Stimulated activated CD4-positive, alpha-beta T cell treated with anti-CD3 and anti-CD28 coated beads, Interleukin-12 subunit alpha, Interleukin-12 subunit beta, amount 100 ng/mL, for 24 hours (primary cell): ENCODE measurements around the gene CNOT9.

ENCODE experiments used
- DNase-seq, 2 experiments: peaks; one replicate each; pipeline ENCODE4 v3.0.0-alpha.2; 2020; ENCODE audit warnings: low read depth in 2 of 2

The CNOT9 gene

DNA sequence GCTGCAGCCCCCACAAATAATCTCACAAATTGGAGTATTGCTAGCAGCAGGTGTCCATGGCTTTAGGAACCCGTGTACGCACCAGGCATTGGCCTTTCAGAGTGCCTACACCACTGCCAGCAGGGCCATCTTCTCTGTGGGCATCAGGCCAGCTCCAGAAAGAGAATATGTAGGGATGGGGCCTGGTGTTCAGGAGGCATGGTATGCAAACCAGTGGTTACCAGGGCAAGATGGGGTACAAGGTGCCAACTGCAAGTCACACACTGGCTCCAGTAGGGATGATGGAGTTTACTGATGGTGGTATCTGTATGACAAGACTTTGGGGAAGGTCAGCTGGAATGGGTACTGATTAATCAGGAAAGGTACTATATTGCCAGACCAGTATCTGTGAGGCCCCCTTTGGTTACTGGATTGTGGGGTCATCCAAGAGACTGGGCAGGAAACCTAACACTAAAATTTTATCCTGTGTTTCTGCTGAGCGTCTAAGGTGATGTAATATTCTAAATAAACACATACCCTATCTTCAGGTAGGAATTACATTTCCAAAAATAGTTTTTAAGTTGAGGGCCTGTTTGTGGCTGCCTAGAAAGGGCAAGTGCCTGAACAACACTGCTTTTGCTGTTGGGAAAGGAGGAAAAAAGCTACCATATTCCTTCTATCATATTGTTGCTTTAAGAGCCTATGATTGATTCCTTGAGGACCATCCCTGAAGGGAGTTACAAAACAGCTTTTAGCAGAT, 9.0 kb downstream of the CNOT9 start:
- DNase-seq = no peak

DNA sequence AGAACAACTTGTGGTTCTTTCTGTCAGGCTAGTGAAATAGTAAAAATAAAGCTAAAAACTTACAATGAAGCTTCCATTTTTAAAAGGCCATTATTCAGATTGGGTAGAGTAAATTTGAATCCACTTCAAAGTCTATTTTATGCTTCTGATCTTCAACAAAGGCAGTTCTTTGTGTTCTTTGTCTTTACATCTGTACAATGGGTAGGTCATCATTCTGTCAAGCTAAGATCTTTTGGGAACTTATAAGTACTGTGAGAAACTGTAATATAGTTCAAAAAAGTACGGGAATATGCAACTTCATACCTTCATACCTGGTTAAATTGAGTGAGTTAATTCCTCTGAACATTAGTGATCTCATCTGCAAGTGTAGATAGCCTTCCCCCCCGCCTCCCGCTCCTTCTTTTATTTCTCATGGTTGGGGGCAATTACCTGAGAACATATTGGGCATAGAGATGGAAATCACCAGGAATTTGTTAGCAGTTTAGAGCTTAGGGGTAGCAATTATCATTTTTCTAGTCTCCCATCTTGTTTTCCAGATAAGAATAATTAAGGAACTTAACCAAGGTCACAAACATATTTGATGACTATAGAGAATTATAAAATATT, 9.7 kb downstream of the CNOT9 start:
- no peak for DNase-seq

DNA sequence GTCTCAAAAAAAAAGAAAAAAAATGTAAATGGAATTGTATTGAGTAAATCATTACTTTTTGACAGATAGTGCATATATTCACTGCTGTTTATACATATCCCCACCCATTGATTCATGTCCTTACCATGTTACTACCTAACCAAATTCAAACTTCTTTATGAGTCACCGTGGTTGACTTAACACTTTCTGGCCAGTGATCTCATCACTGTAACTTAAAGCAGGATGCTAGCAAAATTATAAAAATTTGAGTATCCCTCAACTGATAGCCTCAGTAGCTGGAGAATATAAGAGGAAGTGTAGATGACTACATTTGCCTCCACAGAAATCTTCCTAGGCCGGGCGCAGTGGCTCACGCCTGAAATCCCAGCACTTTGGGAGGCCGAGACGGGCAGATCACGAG, 13.4 kb downstream of the CNOT9 start:
- DNase-seq = no peak

DNA sequence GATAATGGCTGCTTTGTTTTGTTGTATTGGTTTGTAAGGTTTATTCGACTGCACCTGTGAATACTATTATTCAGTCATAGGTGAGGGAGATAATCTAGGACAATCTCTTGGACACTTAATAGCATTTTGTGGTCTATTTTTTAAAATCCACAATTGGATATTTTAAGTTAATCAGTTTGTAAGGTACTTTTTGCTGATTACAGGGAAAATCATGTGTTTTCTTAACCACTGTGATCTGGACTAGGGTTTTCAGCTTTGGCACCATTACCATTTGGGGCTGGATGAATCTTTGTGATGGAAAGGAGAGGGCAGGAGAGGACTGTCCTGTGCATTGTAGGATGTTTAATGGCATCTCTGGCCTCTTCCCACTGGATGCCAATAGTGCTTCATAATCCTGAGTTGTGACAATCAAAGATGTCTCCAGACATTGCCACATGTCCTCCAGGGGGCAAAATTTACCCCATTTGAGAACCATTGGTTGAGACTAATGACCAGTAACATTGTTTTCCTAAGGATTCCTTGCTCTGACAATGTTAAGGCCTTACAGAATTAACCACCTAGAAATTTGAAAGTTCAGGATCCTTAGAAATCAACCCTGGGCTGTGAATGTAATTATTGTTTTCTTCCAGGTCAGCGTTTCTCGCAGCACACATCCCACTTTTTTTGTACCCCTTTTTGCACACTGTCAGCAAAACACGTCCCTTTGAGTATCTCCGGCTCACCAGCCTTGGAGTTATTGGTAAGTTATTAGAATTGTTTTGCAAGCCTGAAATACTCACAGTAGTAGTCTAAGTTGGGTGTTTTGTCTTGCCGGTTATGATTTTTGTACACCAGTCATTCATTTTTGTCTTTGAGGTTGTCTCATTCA, 15.6 kb downstream of the CNOT9 start:
- DNase-seq = no peak

DNA sequence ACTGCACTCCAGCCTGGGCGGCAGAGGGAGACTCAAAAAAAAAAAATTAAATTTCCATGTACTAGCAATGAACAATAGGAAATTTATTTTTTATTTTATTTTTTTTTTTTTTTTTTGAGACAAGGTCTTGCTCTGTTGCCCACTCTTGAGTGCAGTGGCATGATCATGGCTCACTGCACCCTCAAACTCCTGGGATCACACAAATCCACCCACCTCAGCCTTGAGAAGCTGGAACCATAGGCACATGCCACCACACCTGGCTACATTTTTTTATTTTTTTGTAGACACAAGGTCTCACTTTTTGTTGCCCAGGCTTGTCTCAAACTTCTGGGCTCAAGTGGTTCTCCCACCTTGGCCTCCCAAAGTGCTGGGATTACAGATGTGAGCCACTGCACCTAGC, 16.9 kb downstream of the CNOT9 start:
- DNase-seq = no peak

DNA sequence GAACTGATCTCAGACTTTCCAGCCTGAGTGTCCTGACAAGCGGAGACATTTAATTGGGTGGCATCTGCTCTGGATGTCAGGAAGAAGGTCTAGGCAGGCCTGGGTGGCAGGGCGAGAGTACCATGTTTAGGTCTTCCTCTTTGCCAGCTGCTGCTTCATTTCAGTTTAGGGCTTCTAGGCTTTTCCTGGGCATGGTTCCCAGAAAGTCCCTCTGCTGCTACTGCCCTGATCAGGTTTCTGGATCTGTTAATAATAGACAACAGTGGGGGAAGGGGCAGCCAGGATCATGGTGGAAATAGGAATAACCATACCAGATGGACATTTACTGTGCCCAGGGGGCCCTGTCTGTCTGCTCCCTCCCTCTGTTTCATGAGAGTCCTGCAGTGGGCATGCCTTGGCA, 36.8 kb downstream of the CNOT9 start:
- DNase-seq = no peak

DNA sequence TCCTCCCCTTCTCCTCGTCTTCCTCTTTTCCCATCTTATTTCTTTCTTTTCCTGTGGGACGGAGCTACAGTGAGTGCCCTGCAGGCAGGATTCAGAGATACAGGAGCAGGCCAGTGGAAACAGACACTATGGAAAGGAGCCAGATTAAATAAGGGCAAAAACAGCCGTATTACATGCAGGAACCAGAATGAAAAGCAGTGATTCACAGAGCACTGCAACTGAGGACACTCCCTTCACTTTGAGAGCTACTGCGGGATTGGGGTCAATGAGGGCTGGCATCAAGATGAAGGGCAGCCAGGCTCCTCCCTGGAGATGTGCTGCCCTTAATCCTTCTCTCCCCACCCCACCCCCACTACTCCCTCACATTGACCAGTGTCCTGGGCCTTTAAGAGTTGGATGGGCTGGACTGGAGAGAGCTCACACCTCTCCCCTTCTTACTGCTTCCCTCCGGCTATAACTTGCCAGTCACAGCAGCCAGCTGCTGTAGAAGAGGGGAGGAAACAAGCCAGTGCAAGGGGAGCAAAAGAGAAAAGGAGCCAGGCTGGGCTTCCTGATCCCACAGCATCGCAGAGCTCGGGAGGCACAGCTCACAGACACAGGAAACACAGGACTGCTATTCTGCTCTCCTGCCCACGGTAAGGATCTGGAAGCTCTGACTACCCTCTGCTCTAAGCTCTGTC, 38.9 kb downstream of the CNOT9 start, which contains the start of gene PLCD4:
Gene PLCD4 (plus strand): TSS at position 464 of the 680 bp plus-strand sequence. CDS start 7,841 bp downstream, outside the sequence.
- no peak for DNase-seq

DNA sequence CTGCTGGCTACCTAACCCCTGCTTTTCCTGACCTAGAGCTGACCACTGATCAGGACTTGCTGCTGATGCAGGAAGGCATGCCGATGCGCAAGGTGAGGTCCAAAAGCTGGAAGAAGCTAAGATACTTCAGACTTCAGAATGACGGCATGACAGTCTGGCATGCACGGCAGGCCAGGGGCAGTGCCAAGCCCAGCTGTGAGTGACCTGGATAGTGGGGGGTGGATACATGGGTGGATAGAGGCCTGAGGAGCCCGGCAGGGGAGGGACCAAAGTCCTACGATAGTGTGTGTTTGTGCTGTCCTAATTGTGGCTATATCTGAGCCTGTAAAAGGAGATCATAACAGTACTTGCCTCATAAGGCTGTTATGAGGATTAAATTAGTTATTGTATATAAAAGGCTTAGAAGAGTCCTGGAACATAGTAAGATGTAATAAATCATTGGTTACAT, 47.3 kb downstream of the CNOT9 start:
- DNase-seq = no peak

DNA sequence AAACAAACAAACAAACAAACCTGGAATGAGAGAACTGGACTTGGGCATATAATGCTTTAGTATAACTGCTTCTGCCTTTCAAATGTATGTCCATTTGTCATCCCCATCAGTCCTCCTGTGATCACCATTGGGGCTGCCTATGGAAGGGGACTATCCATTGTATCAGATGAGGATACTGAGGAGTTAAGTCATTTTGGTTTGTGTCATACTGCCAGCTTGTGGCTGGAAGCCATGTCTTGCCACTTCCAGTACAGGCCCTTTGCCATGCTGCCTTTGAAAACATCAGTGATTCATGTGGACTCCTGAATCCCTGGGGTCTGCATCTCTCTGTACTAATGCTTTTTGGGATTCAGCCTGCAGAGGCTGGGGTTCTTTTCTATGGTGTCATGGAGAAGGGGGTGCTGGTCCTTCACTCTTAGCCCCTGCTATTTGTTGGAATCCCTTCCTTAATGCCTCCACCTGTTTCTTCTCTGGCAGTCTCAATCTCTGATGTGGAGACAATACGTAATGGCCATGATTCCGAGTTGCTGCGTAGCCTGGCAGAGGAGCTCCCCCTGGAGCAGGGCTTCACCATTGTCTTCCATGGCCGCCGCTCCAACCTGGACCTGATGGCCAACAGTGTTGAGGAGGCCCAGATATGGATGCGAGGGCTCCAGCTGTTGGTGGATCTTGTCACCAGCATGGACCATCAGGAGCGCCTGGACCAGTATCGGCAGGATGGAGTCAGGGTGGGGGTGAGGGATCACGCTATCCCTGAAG, 49.6 kb downstream of the CNOT9 start:
- DNase-seq = no peak

DNA sequence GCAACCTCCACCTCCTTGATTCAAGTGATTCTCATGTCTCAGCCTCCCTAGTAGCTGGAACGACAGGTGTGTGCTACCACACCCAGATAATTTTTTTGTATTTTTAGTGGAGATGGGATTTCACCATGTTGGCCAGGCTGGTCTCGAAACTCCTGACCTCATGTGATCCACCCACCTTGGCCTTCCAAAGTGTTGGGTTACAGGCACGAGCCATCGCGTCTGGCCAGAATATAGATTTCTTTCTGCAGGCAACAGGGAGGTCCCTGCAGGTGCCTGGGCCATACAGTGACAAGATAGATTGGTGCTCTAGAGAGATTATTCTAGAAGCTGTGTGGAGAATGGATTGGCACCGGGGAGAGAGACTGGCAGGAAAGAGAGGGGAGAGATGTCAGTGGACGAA, 52.4 kb downstream of the CNOT9 start:
- DNase-seq = no peak

DNA sequence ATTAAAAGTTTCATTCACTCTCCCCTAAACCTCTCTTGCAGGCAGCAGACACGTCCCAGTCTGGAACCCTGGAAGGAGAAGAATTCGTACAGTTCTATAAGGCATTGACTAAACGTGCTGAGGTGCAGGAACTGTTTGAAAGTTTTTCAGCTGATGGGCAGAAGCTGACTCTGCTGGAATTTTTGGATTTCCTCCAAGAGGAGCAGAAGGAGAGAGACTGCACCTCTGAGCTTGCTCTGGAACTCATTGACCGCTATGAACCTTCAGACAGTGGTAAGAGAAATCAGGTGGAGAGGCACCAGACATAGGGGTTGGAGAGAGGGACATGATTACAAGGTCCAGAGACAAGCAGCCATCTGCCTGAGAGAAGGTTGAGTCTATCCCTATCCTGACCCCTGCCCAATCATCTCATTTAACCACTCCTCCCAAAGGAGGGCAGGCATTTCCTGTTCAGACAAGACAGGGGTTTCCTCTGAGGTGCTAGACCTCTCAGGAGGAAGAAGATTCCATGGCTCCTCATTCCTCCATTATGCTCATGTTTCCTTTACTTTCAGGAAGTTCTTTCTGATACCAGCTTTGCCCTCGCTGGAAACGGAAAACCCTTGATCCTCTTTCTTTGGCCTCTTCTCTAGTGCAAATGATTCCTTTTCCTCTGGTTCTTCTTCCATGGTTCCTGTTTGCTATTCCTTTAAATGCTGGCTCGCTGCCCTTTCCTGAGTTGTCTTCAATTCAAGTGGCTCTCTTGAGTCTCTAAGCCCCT, 54.1 kb downstream of the CNOT9 start:
- DNase-seq = no peak

DNA sequence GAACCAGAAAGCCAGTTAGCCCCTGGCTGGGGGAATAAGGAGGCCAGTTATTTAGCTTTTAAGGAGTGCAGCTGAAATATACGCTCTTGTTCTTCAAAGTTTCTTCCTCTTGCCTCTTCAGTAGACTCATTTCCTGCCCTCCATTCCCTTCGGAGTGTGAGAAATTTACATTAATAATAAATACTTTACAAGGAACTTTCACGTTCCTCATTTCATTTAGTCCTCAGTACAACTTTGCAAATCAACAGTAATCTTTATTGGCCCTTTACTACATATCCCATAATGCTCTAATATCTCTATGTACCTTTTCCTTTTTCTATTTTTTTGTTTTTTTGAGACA, 54.7 kb downstream of the CNOT9 start:
- no peak for DNase-seq

DNA sequence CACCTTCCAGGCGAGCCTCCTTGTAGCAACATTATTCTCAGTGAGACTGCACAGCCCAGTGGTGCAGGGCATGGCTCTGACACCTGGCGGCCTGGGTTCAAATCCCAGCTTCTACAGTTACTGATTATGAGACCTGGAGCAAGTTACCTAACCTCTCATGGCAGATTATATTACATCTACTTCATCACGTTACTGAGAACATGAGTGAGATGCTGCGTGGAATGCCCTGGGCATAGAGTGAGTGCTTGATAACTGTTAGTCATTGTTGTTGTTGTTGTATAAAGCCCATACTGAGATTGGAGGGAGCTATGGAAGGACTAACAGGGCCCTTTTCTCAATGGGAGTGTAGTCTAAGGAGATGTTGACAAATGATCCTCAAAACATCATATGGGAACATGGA, 57.7 kb downstream of the CNOT9 start:
- no peak for DNase-seq

DNA sequence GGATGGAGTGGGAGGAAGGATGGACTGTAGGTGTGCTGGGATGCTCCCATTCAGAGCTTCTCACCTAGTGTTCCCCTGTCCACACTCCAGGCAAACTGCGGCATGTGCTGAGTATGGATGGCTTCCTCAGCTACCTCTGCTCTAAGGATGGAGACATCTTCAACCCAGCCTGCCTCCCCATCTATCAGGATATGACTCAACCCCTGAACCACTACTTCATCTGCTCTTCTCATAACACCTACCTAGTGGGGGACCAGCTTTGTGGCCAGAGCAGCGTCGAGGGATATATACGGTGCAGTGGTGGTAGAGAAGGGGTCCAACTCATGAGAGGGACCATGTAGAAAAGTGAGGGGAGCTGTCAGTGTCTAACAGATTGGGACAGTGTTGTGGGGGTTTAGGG, 59.3 kb downstream of the CNOT9 start:
- DNase-seq = no peak

DNA sequence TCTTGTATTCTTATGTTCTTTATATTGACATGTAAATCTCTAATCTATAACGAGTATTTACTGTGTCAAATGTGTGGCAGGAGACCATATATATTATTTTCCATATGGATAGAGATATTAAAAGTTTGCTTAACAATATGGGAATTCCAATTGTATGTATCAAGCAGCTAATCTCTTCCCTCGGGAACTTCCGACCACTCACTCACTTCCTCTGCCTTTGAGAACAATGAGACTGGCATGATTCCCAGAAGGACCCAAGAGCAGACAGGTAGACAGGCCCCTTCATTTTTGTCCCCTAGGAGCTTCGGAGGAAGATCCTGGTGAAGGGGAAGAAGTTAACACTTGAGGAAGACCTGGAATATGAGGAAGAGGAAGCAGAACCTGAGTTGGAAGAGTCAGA, 63.2 kb downstream of the CNOT9 start:
- DNase-seq = no peak

DNA sequence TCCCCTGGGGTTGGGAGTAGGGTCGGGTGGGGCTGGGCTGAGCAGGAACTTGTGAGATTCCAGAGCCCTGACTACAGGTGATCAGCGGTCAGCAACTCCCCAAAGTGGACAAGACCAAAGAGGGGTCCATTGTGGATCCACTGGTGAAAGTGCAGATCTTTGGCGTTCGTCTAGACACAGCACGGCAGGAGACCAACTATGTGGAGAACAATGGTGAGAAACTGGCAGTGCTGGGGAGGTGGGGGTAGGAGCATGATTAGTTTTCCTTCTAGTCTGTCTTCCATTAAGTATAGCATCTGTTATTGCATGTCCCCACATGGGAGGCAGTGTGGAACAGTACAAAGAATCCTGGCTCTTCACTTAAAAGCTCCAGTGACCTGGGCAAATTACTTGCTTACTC, 67.1 kb downstream of the CNOT9 start:
- DNase-seq = no peak

DNA sequence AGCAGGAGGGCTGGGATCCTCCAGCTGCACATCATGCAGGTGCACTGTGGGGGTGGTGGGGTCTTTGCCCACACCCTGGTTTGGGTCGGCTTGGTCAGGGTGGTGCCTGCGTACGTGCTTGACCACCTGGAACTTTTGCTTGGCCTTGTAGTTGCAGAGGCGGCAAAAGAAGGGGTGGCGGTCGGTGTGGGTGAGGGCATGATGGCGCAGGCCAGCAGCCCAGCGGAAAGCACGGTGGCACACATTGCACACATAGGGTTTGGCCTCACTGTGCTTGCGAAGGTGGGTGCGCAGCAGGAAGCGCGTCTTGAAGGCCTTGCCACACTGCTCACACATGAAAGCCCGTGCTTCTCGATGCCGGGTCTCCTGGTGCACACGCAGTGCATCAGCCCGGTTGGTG, 69.7 kb downstream of the CNOT9 start:
- no peak for DNase-seq

DNA sequence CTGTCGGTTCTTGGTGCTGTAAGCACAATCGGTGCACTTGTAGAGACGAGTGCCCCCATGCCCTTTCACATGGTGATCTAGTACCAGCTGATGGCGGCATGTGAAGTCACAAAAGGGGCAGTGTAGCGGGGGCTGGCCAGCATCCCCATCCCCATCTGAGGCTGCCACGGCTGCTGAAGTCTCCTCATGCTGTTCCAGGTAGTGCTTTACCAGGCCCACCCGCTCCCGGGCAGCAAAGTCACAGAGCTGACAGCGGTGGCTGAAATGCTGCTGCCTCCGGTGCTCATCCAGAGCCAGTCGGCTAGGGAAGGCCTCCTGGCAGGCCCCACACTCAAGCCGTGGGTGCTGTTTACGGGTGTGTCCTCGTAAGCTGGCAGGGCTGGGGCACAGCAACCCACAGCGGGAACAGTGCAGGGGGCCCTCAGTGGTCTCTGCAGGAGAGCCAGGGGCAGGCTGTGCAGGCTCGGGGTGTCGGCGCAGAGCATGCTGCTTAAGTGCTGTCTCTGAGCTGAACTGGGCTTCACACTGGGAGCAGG, 73.5 kb downstream of the CNOT9 start:
- no peak for DNase-seq

DNA sequence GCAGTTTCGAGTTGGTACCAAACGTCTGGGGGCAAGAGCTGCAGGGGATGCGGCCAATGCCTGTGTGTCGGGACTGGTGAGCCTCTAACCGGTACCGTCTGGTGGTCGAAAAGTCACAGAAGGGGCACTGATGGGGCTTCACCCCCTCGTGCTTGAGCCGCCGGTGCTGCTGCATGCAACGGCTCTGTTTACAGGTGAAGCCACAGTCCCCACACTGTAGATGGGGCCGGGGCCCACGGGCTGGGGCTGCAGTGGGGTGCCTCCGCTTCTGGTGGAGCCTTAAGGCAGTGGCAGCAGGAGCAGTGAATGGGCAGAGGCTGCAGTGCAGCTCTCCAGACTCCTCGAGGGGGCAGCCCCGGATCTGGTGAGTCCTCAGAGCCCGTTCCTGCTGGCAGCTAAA, 74.1 kb downstream of the CNOT9 start:
- no peak for DNase-seq

DNA sequence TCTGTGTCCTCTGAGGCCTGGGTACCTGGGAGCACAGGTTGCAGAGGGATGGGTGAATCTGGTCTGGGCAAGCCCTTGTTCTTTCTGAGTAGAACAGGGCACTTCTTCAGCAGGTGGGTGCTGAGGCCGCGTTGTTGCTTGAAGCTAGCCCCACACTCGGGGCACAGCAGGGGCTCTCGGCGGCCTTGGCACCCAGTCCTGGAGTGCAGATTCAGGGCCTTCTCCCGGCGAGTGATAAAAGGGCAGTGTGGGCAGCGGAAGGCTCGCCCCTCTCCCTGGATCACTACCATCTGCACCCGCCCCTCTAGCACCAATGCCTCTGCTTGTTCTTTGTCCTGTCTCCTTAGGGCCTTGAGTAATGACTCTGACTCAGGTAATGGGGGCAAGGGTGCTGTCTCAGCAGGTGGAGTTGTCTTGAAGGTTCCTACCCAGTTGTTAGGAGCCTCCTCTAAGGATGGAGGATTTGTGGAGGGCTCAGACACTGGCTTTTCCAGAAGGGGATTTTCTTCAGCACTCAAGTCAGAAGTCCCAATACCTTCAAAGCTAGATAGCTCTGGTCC, 75.2 kb downstream of the CNOT9 start:
- DNase-seq = no peak
